ENCODE measurements around the gene LRRC8D. TPM values are rescaled to one million over a fixed set of nuclear protein-coding genes. Genes with fewer than 3 reads are reported as not detected.

LRRC8D gene
- total RNA-seq, 1 experiment from 2014 or later, result 36.2 TPM

Other genes with a start within 250 kb of the LRRC8D start
- gene LRRC8C, start 187.9 kb upstream of the LRRC8D start, total RNA-seq (2014; rRNA removed; shearing (Covaris generic)), result 7.4 and 10.2 TPM in 2 replicates
- gene ZNF326, start 174.1 kb downstream of the LRRC8D start, total RNA-seq (2014; rRNA removed; shearing (Covaris generic)), result 6.3 and 9.0 TPM in 2 replicates